Measurements from ENCODE around the gene AGPAT4. TPM values are rescaled to one million over a fixed set of nuclear protein-coding genes. Genes with fewer than 3 reads are reported as not detected.

Gene AGPAT4
- total RNA-seq, 1 experiment from 2014 or later: 22.0 TPM

DNA sequence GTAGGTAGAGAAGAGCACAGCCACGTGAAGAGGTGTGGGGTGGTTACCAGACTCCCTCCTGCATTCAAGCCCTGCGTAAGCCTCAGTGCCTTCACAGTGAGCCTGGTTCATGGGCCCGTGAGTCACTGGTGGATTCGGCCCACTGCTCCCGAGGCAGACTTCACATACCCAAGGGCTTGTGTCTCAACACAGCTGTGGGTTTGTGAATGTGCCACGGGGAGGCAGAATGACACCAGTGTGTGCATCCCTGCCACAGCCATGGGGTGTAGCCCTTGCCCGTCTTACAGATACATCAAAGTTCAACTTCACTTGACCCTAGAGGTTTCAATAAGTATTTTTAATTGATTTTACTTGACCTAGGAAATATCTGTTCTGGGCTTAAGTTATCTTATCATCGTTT is 173.8 kb downstream of the AGPAT4 start:
- Histone ChIP-seq H3K9ac (ENCODE audit: extremely low read depth, insufficient read length, low read length) (no peak overlapping the region), H3K4me1 (ENCODE audit: insufficient read depth, low read length) (no peaks in the 10 kb centered on the region), H3K4ac (ENCODE audit: low read depth, low read length) (no peak overlapping the region), H2BK120ac (ENCODE audit: low read depth, low read length, poor library complexity, severe bottlenecking) (no peak overlapping the region), H3K56ac (ENCODE audit: insufficient read length, low read depth, low read length) (no peak overlapping the region), H2BK20ac (ENCODE audit: low read depth, low read length, poor library complexity, severe bottlenecking) (no peak overlapping the region), H3K4me2 (ENCODE audit: insufficient read depth, insufficient read length, low read length) (no peak overlapping the region), H3K79me2 (ENCODE audit: insufficient read depth, low read length) (no peaks in the 10 kb centered on the region), H2BK15ac (ENCODE audit: low read depth, low read length) (no peak overlapping the region), H3K79me1 (ENCODE audit: insufficient read depth, low read depth, low read length, poor library complexity, severe bottlenecking) (no peaks in the 10 kb centered on the region), H4K91ac (ENCODE audit: insufficient read length, low read depth, low read length) (no peak overlapping the region), H3K27me3 (ENCODE audit: insufficient read depth, low read length) (no peaks in the 10 kb centered on the region), H2AFZ (ENCODE audit: low read length) (no peak overlapping the region), H3K14ac (ENCODE audit: insufficient read depth, low read length) (no peak overlapping the region; the same call in 1 of the 2 replicates), H4K5ac (ENCODE audit: insufficient read length, low read depth, low read length) (no peak overlapping the region), H3K23me2 (ENCODE audit: insufficient read length, low read depth, low read length, poor library complexity, severe bottlenecking) (no peaks in the 10 kb centered on the region), H3T11ph (ENCODE audit: low read length) (no peak overlapping the region), H2BK12ac (ENCODE audit: insufficient read length, low read depth, low read length) (no peak overlapping the region), H4K20me1 (ENCODE audit: control insufficient read depth, insufficient read depth, insufficient read length) (no peaks in the 10 kb centered on the region), H3K9me3 (ENCODE audit: control insufficient read depth, low read depth, low read length) (no peaks in the 10 kb centered on the region), H4K8ac (replicated peaks; ENCODE audit: insufficient read length, low read depth, low read length) (no peak overlapping the region), H2AK5ac (ENCODE audit: insufficient read length, low read length) (no peak overlapping the region), H3K23ac (ENCODE audit: insufficient read length, low read depth, low read length) (no peak overlapping the region), H3K27ac (ENCODE audit: insufficient read length, low read depth, low read length) (no peak overlapping the region), H3K18ac (ENCODE audit: insufficient read length, low read depth, low read length) (no peak overlapping the region), H2BK5ac (ENCODE audit: insufficient read length, low read length) (no peak overlapping the region)
- no peak for DNase-seq
- Mint-ChIP-seq H3K4me3 (no peak overlapping the region), H3K4me1 (peaks cover 6 to 9% of the 10 kb centered on the region in 2 experiments), H3K9me3 (no peaks in the 10 kb centered on the region), H3K27ac (no peak overlapping the region; a peak in 2 of 7 replicates), H3K27me3 (ENCODE audit: low read depth) (no peaks in the 10 kb centered on the region), H3K36me3 (ENCODE audit: insufficient read depth in 1 of 3, low read depth in 3 of 3) (peaks cover 13 to 56% (median 38%) of the 10 kb centered on the region in 3 experiments)
- TF ChIP-seq, protein P1, sequence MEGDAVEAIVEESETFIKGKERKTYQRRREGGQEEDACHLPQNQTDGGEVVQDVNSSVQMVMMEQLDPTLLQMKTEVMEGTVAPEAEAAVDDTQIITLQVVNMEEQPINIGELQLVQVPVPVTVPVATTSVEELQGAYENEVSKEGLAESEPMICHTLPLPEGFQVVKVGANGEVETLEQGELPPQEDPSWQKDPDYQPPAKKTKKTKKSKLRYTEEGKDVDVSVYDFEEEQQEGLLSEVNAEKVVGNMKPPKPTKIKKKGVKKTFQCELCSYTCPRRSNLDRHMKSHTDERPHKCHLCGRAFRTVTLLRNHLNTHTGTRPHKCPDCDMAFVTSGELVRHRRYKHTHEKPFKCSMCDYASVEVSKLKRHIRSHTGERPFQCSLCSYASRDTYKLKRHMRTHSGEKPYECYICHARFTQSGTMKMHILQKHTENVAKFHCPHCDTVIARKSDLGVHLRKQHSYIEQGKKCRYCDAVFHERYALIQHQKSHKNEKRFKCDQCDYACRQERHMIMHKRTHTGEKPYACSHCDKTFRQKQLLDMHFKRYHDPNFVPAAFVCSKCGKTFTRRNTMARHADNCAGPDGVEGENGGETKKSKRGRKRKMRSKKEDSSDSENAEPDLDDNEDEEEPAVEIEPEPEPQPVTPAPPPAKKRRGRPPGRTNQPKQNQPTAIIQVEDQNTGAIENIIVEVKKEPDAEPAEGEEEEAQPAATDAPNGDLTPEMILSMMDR (conservative IDR thresholded peaks at IDR 0.05): no peak
- no CpG with 5 or more reads among the region's 8 CpGs for WGBS (ENCODE audit: extremely low coverage, insufficient read length, low lambda C conversion rate)
